ENCODE measurements around the gene SCG3. TPM values are rescaled to one million over a fixed set of nuclear protein-coding genes. Genes with fewer than 3 reads are reported as not detected.

Gene SCG3
- total RNA-seq, 1 experiment from 2014 or later, result not detected

- H3K4me1 ChIP-seq, result no peaks in the 10 kb centered on the region
- no peaks in the 10 kb centered on the region for H3K4me1 Mint-ChIP-seq (ENCODE audit: low read depth, unreplicated experiment)
- POLR2A ChIA-PET, result no interaction called here
- TF ChIP-seq, protein P1, sequence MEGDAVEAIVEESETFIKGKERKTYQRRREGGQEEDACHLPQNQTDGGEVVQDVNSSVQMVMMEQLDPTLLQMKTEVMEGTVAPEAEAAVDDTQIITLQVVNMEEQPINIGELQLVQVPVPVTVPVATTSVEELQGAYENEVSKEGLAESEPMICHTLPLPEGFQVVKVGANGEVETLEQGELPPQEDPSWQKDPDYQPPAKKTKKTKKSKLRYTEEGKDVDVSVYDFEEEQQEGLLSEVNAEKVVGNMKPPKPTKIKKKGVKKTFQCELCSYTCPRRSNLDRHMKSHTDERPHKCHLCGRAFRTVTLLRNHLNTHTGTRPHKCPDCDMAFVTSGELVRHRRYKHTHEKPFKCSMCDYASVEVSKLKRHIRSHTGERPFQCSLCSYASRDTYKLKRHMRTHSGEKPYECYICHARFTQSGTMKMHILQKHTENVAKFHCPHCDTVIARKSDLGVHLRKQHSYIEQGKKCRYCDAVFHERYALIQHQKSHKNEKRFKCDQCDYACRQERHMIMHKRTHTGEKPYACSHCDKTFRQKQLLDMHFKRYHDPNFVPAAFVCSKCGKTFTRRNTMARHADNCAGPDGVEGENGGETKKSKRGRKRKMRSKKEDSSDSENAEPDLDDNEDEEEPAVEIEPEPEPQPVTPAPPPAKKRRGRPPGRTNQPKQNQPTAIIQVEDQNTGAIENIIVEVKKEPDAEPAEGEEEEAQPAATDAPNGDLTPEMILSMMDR (IDR thresholded peaks at IDR 0.05; ENCODE audit: insufficient read depth in 1 of 2, low read depth in 1 of 2, low read length in 1 of 2, severe bottlenecking in 1 of 2, unreplicated experiment in 1 of 2), result no peak
- H3K36me3 ChIP-seq (ENCODE audit: control insufficient read depth, insufficient read depth, low read length), result no peaks in the 10 kb centered on the region
- intact Hi-C loops (cut with micrococcal nuclease; ENCODE audit: unreplicated experiment), result no loop called here
- no TSS peak for BruUV-seq (replicated peaks)
- H3K9me3 Mint-ChIP-seq (ENCODE audit: unreplicated experiment), result no peaks in the 10 kb centered on the region
- CTCF ChIA-PET, result no interaction called here
- no peaks in the 10 kb centered on the region for H3K27me3 ChIP-seq (replicated peaks; ENCODE audit: control insufficient read depth, insufficient read depth, low read length)
- H3K27ac Mint-ChIP-seq (ENCODE audit: unreplicated experiment), result no peak overlapping the region
- no peak for DNase-seq
- H3K4me3 Mint-ChIP-seq (ENCODE audit: unreplicated experiment), result no peak overlapping the region
- H3K27me3 Mint-ChIP-seq (ENCODE audit: insufficient read depth, unreplicated experiment), result no peaks in the 10 kb centered on the region
- no peak overlapping the region for H3K4me3 ChIP-seq (ENCODE audit: low read depth, low read length)
- H3K9me3 ChIP-seq, result no peaks in the 10 kb centered on the region
- no peaks in the 10 kb centered on the region for H3K36me3 Mint-ChIP-seq (ENCODE audit: insufficient read depth, unreplicated experiment)
Measured at GRCh38 chr15:51731549-51732267, 50.4 kb downstream of the SCG3 start.

- Histone ChIP-seq H3K9me3 (no peaks in the 10 kb centered on the region), H3K4me1 (no peaks in the 10 kb centered on the region), H3K36me3 (ENCODE audit: control insufficient read depth, insufficient read depth, low read length) (no peaks in the 10 kb centered on the region), H3K27me3 (replicated peaks; ENCODE audit: control insufficient read depth, insufficient read depth, low read length) (no peaks in the 10 kb centered on the region), H3K4me3 (ENCODE audit: low read depth, low read length) (no peak overlapping the region)
- H3K9me3 Mint-ChIP-seq (ENCODE audit: unreplicated experiment), result no peaks in the 10 kb centered on the region
- H3K4me3 Mint-ChIP-seq (ENCODE audit: unreplicated experiment), result no peak overlapping the region
- BruUV-seq (replicated peaks), result no TSS peak
- H3K27me3 Mint-ChIP-seq (ENCODE audit: insufficient read depth, unreplicated experiment), result no peaks in the 10 kb centered on the region
- no peaks in the 10 kb centered on the region for H3K36me3 Mint-ChIP-seq (ENCODE audit: insufficient read depth, unreplicated experiment)
- POLR2A ChIA-PET, result no interaction called here
- intact Hi-C loops (cut with micrococcal nuclease; ENCODE audit: unreplicated experiment), result no loop called here
- H3K4me1 Mint-ChIP-seq (ENCODE audit: low read depth, unreplicated experiment), result no peaks in the 10 kb centered on the region
- DNase-seq, result no peak
- H3K27ac Mint-ChIP-seq (ENCODE audit: unreplicated experiment), result no peak overlapping the region
- TF ChIP-seq, protein P1 (IDR thresholded peaks at IDR 0.05; ENCODE audit: insufficient read depth in 1 of 2, low read depth in 1 of 2, low read length in 1 of 2, severe bottlenecking in 1 of 2, unreplicated experiment in 1 of 2), result no peak
- CTCF ChIA-PET, result no interaction called here
Measured at GRCh38 chr15:51732646-51733045, 51.3 kb downstream of the SCG3 start.

DNA sequence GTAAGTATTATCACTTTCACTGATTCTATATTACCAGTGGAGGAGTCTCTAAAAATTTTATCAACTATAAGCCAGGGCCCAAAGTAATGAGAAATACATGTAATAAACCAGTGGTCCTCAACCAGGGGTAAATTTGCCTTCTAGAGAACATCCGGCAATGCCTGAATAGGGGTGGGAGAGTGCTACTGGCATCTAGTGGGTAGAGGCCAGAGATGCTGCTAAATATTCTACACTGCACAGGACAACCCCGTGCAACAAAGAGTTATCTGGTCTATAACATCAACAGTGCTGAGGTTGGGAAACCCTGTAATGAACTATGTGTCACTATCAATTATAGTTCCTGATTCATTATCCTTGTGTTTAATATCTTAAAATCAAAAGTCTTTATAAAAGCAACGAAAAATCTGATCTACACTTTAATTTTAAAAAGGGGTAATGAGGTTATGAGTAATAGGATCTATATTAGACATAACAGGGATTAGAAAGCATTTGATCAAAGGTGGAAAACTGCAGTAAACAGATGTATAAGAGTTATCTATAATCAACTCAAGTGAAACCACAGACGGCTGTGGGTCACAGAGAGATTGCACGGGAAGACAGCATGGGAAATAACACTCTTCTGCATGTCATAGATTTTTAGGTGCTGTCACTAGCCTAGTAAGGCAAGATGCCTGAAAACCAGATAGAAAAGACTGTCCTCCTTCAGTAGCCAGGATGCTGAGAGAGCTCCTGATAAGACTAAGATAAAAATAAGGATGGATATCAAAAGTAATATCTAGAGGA, 54.1 kb downstream of the SCG3 start:
- intact Hi-C loops (cut with micrococcal nuclease; ENCODE audit: unreplicated experiment), result no loop called here
- CTCF ChIA-PET, result interaction anchor here (0.6 to 2.1 kb wide), 2 partner anchors 41 to 171 kb away, joined by 4 to 11 read pairs; no protein-coding TSS in a partner anchor
- Histone ChIP-seq H3K9me3 (no peaks in the 10 kb centered on the region), H3K27me3 (replicated peaks; ENCODE audit: control insufficient read depth, insufficient read depth, low read length) (no peaks in the 10 kb centered on the region), H3K36me3 (ENCODE audit: control insufficient read depth, insufficient read depth, low read length) (no peaks in the 10 kb centered on the region), H3K4me1 (no peaks in the 10 kb centered on the region), H3K4me3 (ENCODE audit: low read depth, low read length) (no peak overlapping the region)
- H3K36me3 Mint-ChIP-seq (ENCODE audit: insufficient read depth, unreplicated experiment), result no peaks in the 10 kb centered on the region
- peaks cover 11% of the 10 kb centered on the region for H3K27me3 Mint-ChIP-seq (ENCODE audit: insufficient read depth, unreplicated experiment)
- no peak overlapping the region for H3K4me3 Mint-ChIP-seq (ENCODE audit: unreplicated experiment)
- H3K4me1 Mint-ChIP-seq (ENCODE audit: low read depth, unreplicated experiment), result no peaks in the 10 kb centered on the region
- no peak overlapping the region for H3K27ac Mint-ChIP-seq (ENCODE audit: unreplicated experiment)
- no TSS peak for BruUV-seq (replicated peaks)
- H3K9me3 Mint-ChIP-seq (ENCODE audit: unreplicated experiment), result no peaks in the 10 kb centered on the region
- TF ChIP-seq, protein P1 (IDR thresholded peaks at IDR 0.05; ENCODE audit: insufficient read depth in 1 of 2, low read depth in 1 of 2, low read length in 1 of 2, severe bottlenecking in 1 of 2, unreplicated experiment in 1 of 2), result no peak
- POLR2A ChIA-PET, result no interaction called here
- no peak for DNase-seq
